H9 (cell line): ENCODE measurements around the gene PDS5B. TPM values are rescaled to one million over a fixed set of nuclear protein-coding genes. Genes with fewer than 3 reads are reported as not detected.

Experiments
- DNase-seq: peaks from one replicate; pipeline ENCODE4 v3.0.0-alpha.2; 2017
- H2AFZ ChIP-seq: one replicate; pipeline ENCODE4 v1.6.1; 2013; ENCODE audit warnings: mild to moderate bottlenecking, low read length, control low read depth, moderate library complexity
- H2AK5ac ChIP-seq: 2 replicates; pipeline ENCODE4 v1.6.1; 2013; ENCODE audit warnings: low read length, control low read depth, mixed read lengths; ENCODE audit not compliant: insufficient read length
- H2BK120ac ChIP-seq: one replicate; pipeline ENCODE4 v1.6.1; 2013; ENCODE audit warnings: low read depth, mild to moderate bottlenecking, low read length, control low read depth, inconsistent platforms; ENCODE audit not compliant: poor library complexity, severe bottlenecking
- H2BK12ac ChIP-seq: 2 replicates; pipeline ENCODE4 v1.6.1; 2013; ENCODE audit warnings: low read length, control low read depth, mixed read lengths, low read depth; ENCODE audit not compliant: insufficient read length
- H2BK15ac ChIP-seq: 2 replicates; pipeline ENCODE4 v1.6.1; 2013; ENCODE audit warnings: low read depth, low read length, control low read depth
- H2BK20ac ChIP-seq: one replicate; pipeline ENCODE4 v1.6.1; 2013; ENCODE audit warnings: low read depth, mild to moderate bottlenecking, low read length, control low read depth, inconsistent platforms; ENCODE audit not compliant: poor library complexity, severe bottlenecking
- H2BK5ac ChIP-seq: 2 replicates; pipeline ENCODE4 v1.6.1; 2013; ENCODE audit warnings: low read length, control low read depth, mixed read lengths; ENCODE audit not compliant: insufficient read length
- H3K14ac ChIP-seq: 2 replicates; pipeline ENCODE4 v1.6.1; 2013; ENCODE audit warnings: low read length, control low read depth; ENCODE audit not compliant: insufficient read depth
- H3K18ac ChIP-seq: 2 replicates; pipeline ENCODE4 v1.6.1; 2013; ENCODE audit warnings: low read depth, mild to moderate bottlenecking, mixed read lengths, low read length, control low read depth; ENCODE audit not compliant: insufficient read length
- H3K23ac ChIP-seq: 2 replicates; pipeline ENCODE4 v1.6.1; 2013; ENCODE audit warnings: low read length, control low read depth, mixed read lengths, low read depth; ENCODE audit not compliant: insufficient read length
- H3K23me2 ChIP-seq: 2 replicates; pipeline ENCODE4 v1.6.1; 2013; ENCODE audit warnings: low read depth, mild to moderate bottlenecking, mixed read lengths, low read length, control low read depth; ENCODE audit not compliant: insufficient read length, poor library complexity, severe bottlenecking
- H3K27ac ChIP-seq: 2 replicates; pipeline ENCODE4 v1.5.1; 2013; ENCODE audit warnings: low read length, control low read depth, mixed read lengths, low read depth; ENCODE audit not compliant: insufficient read length
- H3K27me3 ChIP-seq: 2 replicates; pipeline ENCODE4 v1.6.1; 2013; ENCODE audit warnings: low read length, control low read depth, inconsistent platforms; ENCODE audit not compliant: insufficient read depth
- H3K4ac ChIP-seq: 2 replicates; pipeline ENCODE4 v1.6.1; 2013; ENCODE audit warnings: low read depth, mild to moderate bottlenecking, control low read depth, inconsistent platforms, low read length, moderate library complexity
- H3K4me1 ChIP-seq: 2 replicates; pipeline ENCODE4 v1.6.1; 2013; ENCODE audit warnings: low read length, control low read depth, inconsistent platforms; ENCODE audit not compliant: insufficient read depth
- H3K4me2 ChIP-seq: 2 replicates; pipeline ENCODE4 v1.6.1; 2013; ENCODE audit warnings: low read length, control low read depth, mixed read lengths; ENCODE audit not compliant: insufficient read length, insufficient read depth
- H3K56ac ChIP-seq: 2 replicates; pipeline ENCODE4 v1.6.1; 2013; ENCODE audit warnings: low read depth, mild to moderate bottlenecking, mixed read lengths, low read length, control low read depth; ENCODE audit not compliant: insufficient read length
- H3K79me1 ChIP-seq: 2 replicates; pipeline ENCODE4 v1.6.1; 2013; ENCODE audit warnings: low read depth, mild to moderate bottlenecking, moderate library complexity, low read length, control low read depth, inconsistent platforms; ENCODE audit not compliant: insufficient read depth, poor library complexity, severe bottlenecking
- H3K79me2 ChIP-seq: 2 replicates; pipeline ENCODE4 v1.6.1; 2013; ENCODE audit warnings: low read length, control low read depth, inconsistent platforms; ENCODE audit not compliant: insufficient read depth
- H3K9ac ChIP-seq: 2 replicates; pipeline ENCODE4 v1.6.1; 2013; ENCODE audit warnings: low read length, control low read depth, mixed read lengths; ENCODE audit not compliant: insufficient read length; ENCODE audit errors: extremely low read depth
- H3K9me3 ChIP-seq: one replicate; pipeline ENCODE4 v1.6.1; 2013; ENCODE audit warnings: low read depth, low read length, inconsistent platforms; ENCODE audit not compliant: control insufficient read depth
- H3T11ph ChIP-seq: one replicate; pipeline ENCODE4 v1.6.1; 2013; ENCODE audit warnings: mild to moderate bottlenecking, low read length, control low read depth, inconsistent platforms
- H4K20me1 ChIP-seq: one replicate; pipeline ENCODE4 v1.6.1; 2013; ENCODE audit not compliant: control insufficient read depth, insufficient read length, insufficient read depth
- H4K5ac ChIP-seq: 2 replicates; pipeline ENCODE4 v1.6.1; 2013; ENCODE audit warnings: low read depth, mild to moderate bottlenecking, mixed read lengths, low read length, control low read depth; ENCODE audit not compliant: insufficient read length
- H4K8ac ChIP-seq: replicated peaks from 2 replicates; pipeline ENCODE4 v1.6.1; 2013; ENCODE audit warnings: low read length, control low read depth, mixed read lengths, low read depth; ENCODE audit not compliant: insufficient read length
- H4K91ac ChIP-seq: 2 replicates; pipeline ENCODE4 v1.6.1; 2013; ENCODE audit warnings: low read depth, mild to moderate bottlenecking, moderate library complexity, mixed read lengths, low read length, control low read depth; ENCODE audit not compliant: insufficient read length
- H3K27ac Mint-ChIP-seq, 3 experiments: 2 replicates in 2 of 3; 3 replicates in 1 of 3; pipeline ENCODE4 v1.8.0; 2020 to 2021; ENCODE audit warnings: mixed read lengths in 3 of 3, mild to moderate bottlenecking in 1 of 3, moderate library complexity in 1 of 3
- H3K27me3 Mint-ChIP-seq: 2 replicates; pipeline ENCODE4 v1.8.0; 2021; ENCODE audit warnings: low read depth, mild to moderate bottlenecking, moderate library complexity, mixed read lengths
- H3K36me3 Mint-ChIP-seq, 3 experiments: 2 replicates in 2 of 3; 3 replicates in 1 of 3; pipeline ENCODE4 v1.8.0; 2020 to 2021; ENCODE audit warnings: low read depth in 3 of 3, mixed read lengths in 3 of 3; ENCODE audit not compliant: insufficient read depth in 1 of 3
- H3K4me1 Mint-ChIP-seq, 2 experiments: 2 replicates each; pipeline ENCODE4 v1.8.0; 2020; ENCODE audit warnings: mixed read lengths in 2 of 2
- H3K4me3 Mint-ChIP-seq, 2 experiments: 2 replicates in 1 of 2; 3 replicates in 1 of 2; pipeline ENCODE4 v1.8.0; 2020 to 2021; ENCODE audit warnings: mild to moderate bottlenecking in 2 of 2, mixed read lengths in 2 of 2, moderate library complexity in 1 of 2
- H3K9me3 Mint-ChIP-seq, 2 experiments: 2 replicates in 1 of 2; 3 replicates in 1 of 2; pipeline ENCODE4 v1.8.0; 2020; ENCODE audit warnings: mild to moderate bottlenecking in 2 of 2, mixed read lengths in 2 of 2, moderate library complexity in 1 of 2
- CTCF ChIP-seq: fragments of 200-600 bp; sonication (generic); conservative IDR thresholded peaks from 3 replicates; pipeline ENCODE4 v1.8.0; 2021; ENCODE audit warnings: antibody characterized with exemption, mild to moderate bottlenecking
- WGBS: extraction: QIAGEN DNeasy Blood & Tissue Kit; methylation state at CpG from one replicate; pipeline ENCODE4 v1.1.7; 2013; ENCODE audit warnings: missing lambda C conversion rate, low lambda C conversion rate, mixed read lengths; ENCODE audit not compliant: insufficient read length; ENCODE audit errors: extremely low coverage; 5-methylcytosine and 5-hydroxymethylcytosine counted together
- total RNA-seq: library from RNA; stranded (reverse); gene quantifications from 2 replicates; pipeline ENCODE4 v1.2.1, GENCODE V29; 2021

The PDS5B gene
- total RNA-seq, 1 experiment from 2014 or later, result 50.0 TPM

GRCh38 chr13:32790731-32791130, 204.5 kb downstream of the PDS5B start:
- H2AK5ac ChIP-seq, result no peak overlapping the region
- H3T11ph ChIP-seq, result no peak overlapping the region
- H2AFZ ChIP-seq, result no peak overlapping the region
- H4K91ac ChIP-seq, result no peak overlapping the region
- H2BK120ac ChIP-seq, result no peak overlapping the region
- no peak overlapping the region for H4K8ac ChIP-seq
- no peaks in the 10 kb centered on the region for H3K79me1 ChIP-seq
- Mint-ChIP-seq H3K4me3 (no peak overlapping the region), H3K36me3 (no peaks in the 10 kb centered on the region), H3K4me1 (peaks cover 2 to 3% of the 10 kb centered on the region in 2 experiments; a peak in 2 of 4 replicates), H3K9me3 (no peaks in the 10 kb centered on the region), H3K27ac (no peak overlapping the region), H3K27me3 (no peaks in the 10 kb centered on the region)
- no peak overlapping the region for H3K23ac ChIP-seq
- no peaks in the 10 kb centered on the region for H4K20me1 ChIP-seq
- H3K9me3 ChIP-seq, result no peaks in the 10 kb centered on the region
- no peak overlapping the region for H3K9ac ChIP-seq
- no peak overlapping the region for H2BK20ac ChIP-seq
- TF ChIP-seq CTCF, result peak; percentile 48
- no peaks in the 10 kb centered on the region for H3K27me3 ChIP-seq
- no peaks in the 10 kb centered on the region for H3K79me2 ChIP-seq
- H3K4ac ChIP-seq, result no peak overlapping the region
- H3K18ac ChIP-seq, result no peak overlapping the region
- no peak overlapping the region for H3K4me2 ChIP-seq
- no CpG with 5 or more reads among the region's 3 CpGs for WGBS
- no peak overlapping the region for H2BK15ac ChIP-seq
- no peaks in the 10 kb centered on the region for H3K23me2 ChIP-seq
- H4K5ac ChIP-seq, result no peak overlapping the region
- H3K56ac ChIP-seq, result no peak overlapping the region
- H2BK5ac ChIP-seq, result no peak overlapping the region
- H3K4me1 ChIP-seq, result no peaks in the 10 kb centered on the region
- no peak overlapping the region for H3K14ac ChIP-seq
- no peak overlapping the region for H2BK12ac ChIP-seq
- no peak for DNase-seq
- H3K27ac ChIP-seq, result no peak overlapping the region
